CD4-positive, alpha-beta T cell treated with Interleukin-2 at 100 ng/mL for 4 hours (primary cell): ENCODE measurements around the gene MXRA8.

Experiments
- DNase-seq: peaks from one replicate; pipeline ENCODE4 v3.0.0-alpha.2; 2020; ENCODE audit warnings: low spot score

MXRA8 gene

DNA sequence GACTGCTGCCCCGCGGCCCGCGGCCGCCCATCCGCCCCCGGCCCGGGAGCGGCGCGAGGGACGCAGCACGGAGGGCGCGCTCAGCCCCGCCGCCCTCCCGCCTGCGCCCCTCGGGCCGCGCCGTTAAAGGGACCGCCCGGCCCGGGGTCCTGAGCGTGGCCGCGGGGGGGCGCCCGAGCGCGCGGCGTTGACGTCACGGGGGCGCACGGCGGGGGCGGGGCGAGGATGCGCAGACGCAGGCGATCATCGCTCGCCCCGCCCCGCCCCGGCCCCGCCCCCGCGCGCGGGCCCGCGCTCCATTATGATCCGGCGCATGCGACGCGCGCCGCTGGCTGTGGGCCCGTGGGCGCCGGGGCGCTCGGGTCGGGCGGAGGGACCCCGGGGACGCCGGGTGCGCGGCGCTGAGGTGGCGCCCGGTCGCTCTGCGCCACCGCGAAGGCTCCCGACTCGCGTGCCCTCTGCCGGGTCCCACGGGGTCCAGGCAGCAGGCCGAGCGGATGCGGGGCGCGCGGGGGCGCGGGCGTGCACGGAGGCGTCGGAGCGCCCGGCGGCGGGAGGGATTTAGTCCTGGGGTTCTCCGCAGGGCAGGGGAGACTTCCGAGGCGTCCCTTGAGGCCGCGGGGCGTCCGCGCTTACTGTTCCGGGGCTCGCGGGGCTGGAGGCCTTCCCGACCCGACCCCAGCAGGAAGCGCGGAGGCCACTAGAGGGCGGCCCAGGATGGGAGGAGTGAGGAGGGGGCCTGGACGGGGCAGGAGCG lies 8.9 kb downstream of the MXRA8 start, which contains the start of gene DVL1:
Gene DVL1 (minus strand): TSS at position 163 of the 757 bp plus-strand sequence. CDS start 353 bp downstream, outside the sequence.
- peak; percentile 65 for DNase-seq

DNA sequence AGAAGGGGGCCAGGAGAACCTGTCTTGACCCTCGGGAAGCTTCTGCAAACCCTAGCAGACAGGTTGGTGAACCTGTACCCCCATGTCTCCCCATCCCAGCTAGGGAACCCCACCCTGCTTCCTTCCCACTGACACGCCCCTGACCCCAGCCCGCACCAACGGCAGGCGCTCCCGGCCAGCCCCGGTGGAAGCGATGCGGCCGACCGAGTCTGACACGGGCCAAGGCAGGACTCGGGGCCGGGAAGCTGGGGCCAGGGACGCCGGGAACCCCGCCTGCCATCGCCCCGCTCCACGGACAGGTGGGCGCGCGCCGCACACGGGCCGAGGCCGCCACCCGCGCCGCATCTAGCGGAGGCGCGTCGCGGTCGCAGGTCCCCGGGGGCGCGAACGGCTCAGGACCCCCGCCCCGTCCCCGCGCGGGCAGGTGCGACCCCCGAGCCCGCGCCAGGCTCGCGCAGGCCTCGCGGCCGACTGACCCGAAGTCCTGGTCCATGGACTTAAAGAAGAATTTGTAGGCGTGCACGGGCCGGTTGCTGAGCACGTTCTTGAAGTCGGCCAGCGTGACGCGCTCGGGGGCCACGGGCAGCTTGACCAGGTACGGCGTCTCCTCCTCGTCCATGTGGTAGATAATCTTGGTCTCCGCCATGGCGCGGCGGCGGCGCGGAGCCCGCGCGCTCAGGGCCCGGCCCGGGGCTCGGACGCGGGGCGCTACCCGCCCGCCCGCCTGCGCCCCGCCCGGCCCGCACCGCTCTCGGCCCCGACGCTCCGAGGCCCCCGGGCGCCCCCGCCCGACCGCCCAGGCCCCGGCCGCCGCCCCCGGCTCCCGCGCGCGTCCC lies 9.7 kb downstream of the MXRA8 start:
- no peak for DNase-seq

DNA sequence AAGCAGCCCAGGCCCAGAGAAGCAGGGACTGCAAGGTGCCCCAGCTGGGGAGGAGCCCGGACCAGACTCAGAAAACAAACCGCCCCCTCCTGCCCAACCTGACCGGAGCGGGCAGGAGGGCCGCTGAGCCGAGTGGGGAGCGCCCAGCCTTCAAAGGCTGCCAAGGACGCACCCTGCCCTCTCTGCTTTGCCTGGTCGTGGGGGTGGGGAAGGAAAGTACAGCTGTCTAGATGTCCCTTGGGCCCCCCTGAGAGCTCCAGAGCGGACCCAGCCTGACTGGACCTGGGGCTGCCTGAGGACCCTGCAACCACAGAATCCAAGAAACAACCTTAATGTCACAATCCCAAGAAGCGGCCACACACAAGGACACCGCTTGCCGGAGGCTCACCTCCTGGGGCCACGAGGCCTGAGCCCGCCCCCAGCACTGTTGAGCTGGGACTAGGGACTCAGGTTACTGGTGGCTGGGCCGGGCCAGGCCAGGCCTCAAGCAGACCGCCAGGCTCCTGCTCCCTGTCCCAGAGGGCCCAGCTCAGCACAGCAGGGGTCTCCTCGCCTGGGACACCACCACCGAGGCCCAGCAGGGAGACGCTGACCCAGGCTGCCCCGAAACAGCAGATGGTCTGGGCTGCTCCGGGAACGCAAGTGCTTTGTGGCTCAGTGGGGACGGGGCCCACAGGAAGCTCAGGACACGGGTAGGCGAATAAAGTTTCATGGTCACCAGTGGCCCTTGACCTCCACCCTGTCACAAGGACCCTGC lies 10.5 kb downstream of the MXRA8 start:
- no peak for DNase-seq

DNA sequence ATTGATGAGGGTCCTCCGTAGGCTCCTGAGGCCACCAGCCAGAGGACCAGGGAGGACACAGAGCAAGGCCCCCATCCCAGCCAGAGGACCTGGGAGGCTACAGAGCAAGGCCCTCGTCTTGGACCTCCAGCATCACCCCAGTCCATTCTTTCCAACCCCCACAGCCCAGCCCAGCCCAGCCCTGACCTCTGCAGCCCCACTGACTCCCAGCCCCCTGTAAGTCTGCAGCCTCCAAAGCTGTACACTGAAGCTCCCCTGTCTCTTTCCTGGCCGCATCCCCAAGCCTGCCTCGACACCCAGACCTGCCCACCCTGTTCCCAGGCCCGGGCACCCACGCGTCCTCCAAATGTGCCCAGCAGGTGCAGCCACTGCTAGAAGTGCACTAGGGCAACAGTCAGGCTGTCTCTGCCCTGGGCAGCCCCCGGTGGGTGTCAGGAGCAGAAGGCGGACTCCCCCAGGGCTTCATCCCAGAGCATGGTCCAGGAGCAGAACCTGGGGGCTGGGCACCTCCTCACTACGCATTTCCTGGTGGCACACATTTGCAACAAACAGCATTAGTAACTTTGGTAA lies 11.2 kb downstream of the MXRA8 start:
- DNase-seq, result no peak

DNA sequence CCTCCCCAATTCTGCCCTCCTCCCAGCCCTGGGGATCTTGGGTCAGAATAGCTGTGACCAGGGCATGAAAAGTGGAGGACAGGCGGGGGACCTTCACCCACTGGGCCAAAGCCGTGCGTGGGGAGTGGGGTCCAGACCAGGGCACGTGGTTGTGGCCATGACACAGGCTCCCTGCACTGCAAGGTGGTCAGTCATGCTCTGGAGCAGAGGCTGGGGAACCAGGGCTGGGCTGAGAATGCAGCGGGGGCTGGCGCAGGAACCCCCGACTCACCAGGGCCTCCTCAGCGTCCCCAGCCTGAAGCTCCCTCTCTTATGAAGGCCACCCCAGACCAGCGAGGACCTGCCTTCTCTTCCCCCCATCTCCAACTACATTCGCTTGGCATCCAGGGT lies 11.9 kb downstream of the MXRA8 start:
- DNase-seq, result no peak

DNA sequence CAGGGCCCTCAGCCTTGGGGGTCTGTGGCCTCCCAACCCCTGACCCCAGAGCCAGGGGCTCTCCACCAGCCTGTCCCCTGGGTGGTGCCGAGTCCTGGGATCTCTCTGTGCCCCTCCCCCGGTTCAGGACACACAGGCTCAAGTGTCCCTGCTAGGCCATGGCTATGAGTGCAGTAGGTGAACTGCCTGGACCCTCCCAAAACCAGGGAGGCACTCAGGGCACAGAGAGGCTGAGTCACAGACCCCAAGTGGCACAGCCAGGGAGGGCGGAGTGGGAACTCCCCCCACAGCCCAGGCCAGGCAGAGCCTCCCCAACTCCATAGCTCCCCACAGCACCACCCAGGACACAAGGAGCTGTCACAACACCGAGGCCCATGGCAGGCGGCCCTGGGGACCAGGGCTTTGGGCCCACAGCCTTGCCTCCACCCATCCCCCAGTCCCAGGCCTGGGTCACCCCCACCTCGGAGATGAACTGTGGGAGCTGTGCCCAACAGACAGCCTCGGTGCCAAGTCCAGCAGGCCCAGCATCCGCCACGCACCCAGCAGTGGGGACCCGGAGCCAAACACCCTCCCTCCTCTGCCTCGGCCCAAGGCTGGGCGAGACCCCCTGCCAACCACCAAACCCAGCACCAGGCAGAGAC lies 12.4 kb downstream of the MXRA8 start:
- no peak for DNase-seq

DNA sequence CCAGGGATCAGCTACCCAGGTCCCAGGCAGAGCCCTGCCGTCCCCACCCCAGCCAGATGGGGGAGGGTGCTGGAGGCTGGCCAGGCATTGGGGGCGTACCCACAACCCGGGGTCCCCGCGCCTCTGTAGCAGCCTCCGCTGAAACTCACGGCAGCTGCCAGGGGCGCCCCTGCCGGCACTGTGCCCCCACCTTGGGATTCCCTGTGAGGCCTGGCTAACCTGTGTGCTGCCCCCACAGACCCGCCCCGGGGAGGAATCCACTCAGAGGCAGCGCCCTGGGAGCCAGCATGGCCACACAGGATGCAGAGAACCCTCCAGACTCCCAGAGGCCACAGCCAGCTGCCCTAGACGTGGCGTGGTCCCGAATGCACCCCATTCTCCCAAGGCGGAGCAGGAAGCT lies 13.0 kb downstream of the MXRA8 start:
- no peak for DNase-seq

DNA sequence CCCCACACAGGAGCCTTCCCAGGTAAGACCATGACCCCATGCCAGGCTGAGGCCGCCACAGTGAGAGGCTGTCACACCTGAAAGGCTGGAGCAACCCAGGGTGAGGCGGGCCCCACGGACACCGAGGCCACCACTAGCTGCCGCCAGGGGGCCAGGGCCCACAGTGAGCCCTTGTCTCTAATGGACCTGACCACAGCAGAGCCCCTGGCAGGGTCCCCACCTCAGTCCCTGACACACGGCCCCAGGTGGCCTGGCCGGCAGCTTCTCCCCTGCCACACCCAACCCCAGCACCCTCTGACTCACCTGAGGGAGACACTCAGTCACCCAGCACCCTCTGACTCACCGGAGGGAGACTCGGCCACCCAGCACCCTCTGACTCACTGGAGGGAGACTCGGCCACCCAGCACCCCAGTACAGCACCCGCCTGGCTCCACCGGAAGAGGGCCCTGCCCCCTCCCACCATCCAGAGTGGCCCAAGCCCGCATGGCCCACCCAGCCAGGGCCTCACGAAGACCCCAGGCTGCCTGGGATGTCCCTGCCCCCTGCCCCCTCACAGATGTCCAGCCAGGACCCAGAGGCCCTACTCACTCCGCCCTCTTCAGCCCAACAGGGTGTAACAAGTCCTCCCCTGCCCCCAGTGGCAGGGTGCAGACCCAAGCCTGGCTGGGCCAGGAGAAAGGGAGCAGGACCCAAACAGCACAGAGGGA lies 13.5 kb downstream of the MXRA8 start:
- DNase-seq, result peak; percentile 70

DNA sequence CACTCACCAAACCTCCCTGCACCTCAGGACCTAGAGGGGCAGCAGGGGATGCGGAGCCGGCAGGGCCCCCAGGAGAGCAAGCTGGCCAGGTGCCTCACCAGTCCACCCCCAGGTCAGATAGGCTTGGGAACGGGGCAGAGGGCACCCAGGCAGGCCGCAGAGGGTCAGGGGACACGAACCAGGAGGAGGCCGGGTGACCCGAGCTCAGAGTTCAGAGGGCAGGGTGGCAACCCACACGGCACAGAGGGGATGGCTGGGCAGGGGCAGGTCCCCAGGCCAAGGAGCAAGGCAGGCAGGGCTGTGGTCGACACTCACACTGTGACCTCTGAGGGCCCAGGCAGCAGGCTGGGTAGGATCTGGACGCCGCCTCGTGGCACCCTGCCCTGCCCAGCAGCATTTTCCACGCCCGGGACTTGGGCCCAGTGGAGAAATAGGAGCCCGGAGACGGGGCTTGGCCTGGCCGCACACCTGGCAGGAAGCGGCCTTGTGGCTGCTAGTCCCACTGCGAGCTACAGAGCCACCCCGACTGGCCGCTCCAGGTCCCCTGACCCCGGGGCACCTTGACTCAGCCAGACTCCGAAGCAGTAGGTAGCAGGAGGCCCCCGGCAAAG lies 14.4 kb downstream of the MXRA8 start:
- DNase-seq, result no peak

DNA sequence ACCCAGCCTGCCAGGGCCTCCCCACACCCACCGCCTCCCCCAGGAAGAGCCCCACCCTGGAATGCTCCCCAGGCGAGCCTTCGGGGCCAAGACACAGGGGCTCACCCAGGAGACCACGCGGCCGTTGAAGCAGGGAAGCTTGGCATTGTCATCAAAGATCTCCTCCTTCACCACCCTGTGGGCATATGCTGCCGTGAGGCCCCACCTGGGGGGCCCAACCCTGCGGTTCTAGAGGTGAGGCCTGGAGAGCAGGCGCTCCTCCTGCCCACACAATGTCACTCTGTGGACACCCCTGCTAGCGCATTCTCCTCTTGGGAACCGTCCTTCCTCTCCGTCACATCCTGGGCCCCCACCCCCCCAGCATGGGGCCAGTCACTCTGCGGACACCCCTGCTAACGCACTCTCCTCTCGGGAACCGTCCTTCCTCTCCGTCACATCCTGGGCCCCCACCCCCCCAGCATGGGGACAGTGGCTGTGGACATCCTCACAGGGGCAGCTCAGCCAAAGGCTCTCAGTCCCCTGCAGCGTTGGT lies 15.7 kb downstream of the MXRA8 start:
- no peak for DNase-seq

DNA sequence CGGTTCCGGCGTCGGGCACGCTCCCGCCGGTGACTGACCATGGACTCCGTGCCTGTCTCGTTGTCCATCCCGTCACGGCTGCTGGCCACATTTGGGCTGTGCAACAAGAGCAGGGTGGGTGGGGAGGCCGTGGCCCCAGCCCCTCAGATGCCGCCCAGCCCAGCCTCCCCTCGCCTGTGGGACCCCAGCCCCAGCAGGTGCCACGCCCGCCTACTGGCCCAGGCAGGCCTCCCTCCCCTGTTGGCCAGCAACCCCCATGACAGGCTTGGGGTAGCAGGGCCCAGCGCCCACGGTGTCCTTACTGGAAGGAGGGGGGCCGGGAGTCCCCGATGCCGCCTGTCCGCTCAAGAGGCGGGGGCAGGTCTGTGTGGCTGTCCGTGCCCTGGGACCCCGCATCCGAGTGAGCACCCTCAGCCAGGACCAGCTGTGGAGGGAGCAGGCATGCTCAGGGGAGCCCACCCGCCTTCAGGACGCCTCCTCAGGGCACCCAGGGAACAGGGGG lies 16.2 kb downstream of the MXRA8 start:
- DNase-seq, result no peak

DNA sequence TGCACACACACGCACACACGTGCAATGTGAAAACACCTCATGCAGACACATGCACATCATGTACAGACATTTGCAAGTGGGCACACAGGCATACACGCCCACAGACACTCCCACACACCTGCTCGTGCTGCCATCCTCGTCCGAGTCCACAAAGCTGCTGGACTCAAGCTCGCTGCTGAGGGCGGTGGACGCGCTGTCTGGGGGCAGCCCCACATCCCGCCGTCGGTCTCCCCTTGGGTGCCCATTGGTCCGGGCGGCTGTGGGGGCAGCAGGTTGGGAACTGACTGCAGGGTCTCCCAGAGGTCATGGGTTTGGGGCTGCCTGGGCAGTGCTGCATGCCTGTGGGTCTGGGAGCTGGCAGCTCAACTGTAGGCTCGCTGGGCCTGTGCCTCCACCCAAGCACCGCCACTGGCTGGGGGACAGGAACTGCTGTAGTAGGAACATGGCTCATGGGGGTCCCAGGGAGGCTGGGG lies 16.8 kb downstream of the MXRA8 start:
- no peak for DNase-seq

DNA sequence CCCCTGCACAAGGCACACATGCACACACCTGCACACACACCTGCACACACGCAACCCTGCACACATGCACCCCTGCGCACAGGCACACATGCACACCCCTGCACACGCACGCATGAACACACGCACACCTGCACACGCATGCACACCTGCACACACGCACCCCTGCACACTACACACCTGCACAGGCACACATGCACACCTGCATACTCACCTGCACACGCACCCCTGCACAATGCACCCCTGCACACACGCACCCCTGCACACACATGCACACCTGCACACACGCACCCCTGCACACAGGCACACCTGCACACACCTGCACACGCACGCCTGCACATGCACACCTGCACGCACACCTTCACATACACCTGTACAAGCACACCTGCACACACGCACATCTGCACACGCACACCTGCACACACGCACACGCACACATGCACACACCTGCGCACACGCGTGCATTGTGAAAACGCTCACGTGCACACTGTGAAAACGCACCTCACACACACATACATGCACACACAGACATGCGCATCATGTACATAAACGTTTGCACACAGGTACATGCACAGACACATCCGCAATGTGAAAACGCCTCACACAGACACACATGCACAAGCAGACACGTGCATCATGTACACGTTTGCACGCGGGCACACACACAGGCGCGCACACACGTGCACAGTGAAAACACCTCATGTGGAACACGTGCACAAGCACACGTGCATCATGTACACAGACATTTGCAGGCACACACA lies 17.4 kb downstream of the MXRA8 start:
- DNase-seq, result no peak

DNA sequence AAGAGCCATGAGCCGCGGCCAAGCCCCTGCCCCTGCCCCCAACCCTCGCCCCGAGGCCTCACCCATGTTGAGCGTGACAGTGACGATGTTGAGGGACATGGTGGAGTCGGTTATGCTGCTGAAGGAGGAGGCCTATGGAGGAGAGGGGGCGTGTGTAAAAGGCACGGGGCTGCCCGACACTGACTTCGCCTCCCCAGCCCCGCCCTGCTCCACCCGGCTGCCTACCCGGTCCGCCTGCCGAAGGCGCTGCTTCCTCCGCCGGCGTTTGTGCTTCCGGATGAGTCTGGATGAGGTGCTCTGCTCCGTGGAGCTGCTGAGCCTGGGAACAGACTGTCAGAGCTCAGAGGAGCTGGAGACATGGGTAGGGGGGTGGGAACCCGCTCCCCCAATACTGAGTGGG lies 18.2 kb downstream of the MXRA8 start:
- no peak for DNase-seq

DNA sequence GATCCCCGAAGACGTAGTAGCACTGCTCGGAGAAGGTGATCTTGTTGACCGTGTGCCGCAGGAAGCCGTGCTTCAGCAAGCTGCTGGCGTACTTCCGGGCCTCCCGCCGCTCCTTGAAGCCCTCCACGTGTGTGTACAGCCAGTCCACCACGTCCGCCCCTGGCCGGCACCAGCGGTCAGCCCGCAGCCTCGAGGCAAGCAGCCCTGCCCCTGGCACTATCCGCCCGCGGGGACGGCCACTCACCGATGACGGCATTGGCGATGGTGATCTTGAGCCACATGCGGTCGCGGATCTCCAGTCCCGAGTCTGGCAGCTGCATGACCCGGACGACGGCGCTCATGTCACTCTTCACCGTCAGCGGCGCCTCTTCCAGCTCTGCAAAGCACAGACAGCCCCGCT lies 20.1 kb downstream of the MXRA8 start:
- no peak for DNase-seq

DNA sequence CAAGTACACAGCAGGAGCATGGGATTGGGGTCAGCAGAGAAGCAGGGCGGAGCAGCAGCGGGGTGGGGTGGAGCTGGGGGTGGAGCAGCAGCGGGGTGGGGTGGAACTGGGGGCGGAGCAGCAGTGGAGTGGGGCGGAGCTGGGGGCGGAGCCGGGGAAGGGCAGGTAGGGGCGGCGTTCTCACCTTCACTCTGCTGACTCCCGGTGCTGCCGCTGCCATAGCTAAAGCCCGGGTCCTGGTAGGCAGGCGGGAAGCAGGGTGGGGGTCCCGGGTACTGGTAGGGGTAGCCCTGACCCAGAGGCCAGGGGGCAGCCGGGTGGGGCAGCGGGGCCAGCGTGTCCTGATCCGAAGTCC lies 20.6 kb downstream of the MXRA8 start:
- no peak for DNase-seq

DNA sequence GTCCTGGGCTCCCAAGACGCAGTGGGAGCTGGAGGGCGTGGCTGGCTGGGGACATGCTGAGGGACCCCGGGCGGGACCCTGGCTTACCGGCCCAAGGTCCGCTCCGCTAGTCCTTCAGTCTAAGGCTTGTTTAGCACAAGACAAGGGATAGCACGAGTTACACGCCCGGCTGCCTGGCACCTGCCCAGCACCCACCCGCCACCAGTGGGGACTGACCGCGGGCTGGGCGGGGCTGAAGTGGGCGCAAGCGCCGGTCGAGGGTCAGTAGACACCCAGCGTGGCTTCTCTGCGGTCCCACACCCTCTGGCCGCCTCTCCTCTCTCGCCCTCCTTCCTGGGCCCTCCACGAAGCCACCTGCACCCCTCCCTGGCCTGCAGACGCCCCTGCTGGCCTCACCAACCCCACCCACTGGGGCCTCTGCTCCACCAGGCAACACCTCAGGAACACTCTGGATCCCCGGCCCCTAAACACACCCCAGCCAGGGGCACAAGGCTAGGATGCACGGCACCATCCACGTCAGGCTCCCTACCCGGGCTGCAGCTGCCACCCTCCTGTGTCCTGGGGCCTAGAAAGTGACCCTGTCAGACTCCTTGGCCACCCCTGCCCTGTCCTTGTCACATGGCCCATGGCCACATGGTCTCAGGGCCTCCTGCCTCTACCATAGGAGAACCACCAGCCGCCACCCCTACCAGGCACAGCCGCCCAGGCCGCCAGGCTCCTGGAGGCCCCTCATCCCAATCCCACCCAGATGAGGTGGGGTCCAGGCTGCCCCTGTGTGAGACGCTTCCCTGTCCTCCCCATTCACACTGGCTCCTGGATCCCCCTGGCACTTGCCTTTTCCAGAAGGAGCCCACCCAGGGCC lies 21.2 kb downstream of the MXRA8 start:
- DNase-seq, result no peak

DNA sequence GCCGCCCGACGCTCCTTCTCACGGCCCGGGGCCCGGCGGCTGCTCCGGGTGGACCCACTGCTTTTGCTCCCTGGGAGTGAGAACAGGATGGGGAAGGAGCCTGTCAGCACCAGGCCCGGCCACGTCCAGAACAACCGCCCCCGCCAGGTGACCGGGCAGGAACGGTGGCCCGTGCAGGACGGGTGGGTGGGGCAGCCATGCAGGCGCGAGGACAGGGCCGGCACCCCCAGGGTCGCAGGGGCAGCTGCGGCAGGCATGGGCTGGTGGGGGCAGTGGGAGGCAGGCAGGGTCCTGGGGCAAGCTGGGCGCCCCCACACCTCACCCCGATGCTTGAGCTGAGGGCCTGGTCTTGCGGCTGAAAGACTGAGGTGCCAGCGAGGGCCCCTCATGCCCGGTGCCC lies 21.9 kb downstream of the MXRA8 start:
- no peak for DNase-seq
